ENCODE measurements around the gene DCXR.

DCXR gene

GRCh38 chr17:82013772-82014321, 23.6 kb downstream of the DCXR start:
- Histone ChIP-seq H3K36me3 (ENCODE audit: control insufficient read depth in 1 of 2, insufficient read depth in 2 of 2, low read depth in 1 of 2, low read length in 2 of 2) (peaks cover 12 to 84% of the 10 kb centered on the region in 2 experiments), H3K18ac (ENCODE audit: low read depth in 1 of 2, low read length in 2 of 2) (no peak overlapping the region), H2BK120ac (ENCODE audit: low read depth, low read length) (no peak overlapping the region), H3K27me3 (ENCODE audit: control insufficient read depth in 1 of 2, insufficient read depth in 1 of 2, low read length in 2 of 2) (no peaks in the 10 kb centered on the region), H2BK5ac (ENCODE audit: low read depth, low read length, poor library complexity, severe bottlenecking) (no peak overlapping the region), H3K79me1 (replicated peaks; ENCODE audit: low read length, poor library complexity, severe bottlenecking) (peaks cover 2% of the 10 kb centered on the region), H3K9ac (ENCODE audit: low read length) (no peak overlapping the region), H3K27ac (ENCODE audit: low read length, poor library complexity, severe bottlenecking) (no peak overlapping the region), H2AFZ (ENCODE audit: low read depth, low read length) (no peak overlapping the region), H3K4me2 (ENCODE audit: low read length, poor library complexity, severe bottlenecking) (no peak overlapping the region), H2AK5ac (ENCODE audit: low read length, severe bottlenecking) (no peak overlapping the region), H3K4me3 (ENCODE audit: insufficient read depth in 1 of 2, low read depth in 1 of 2, low read length in 2 of 2) (no peak overlapping the region), H2BK12ac (ENCODE audit: low read length in 2 of 2) (peak overlapping the region in 1 of 2 experiments; percentile 68), H3K9me3 (ENCODE audit: control insufficient read depth, low read length) (no peaks in the 10 kb centered on the region), H2BK15ac (ENCODE audit: low read depth, poor library complexity, severe bottlenecking) (no peak overlapping the region), H3K4ac (ENCODE audit: low read depth in 1 of 2, low read length in 2 of 2) (no peak overlapping the region), H4K8ac (ENCODE audit: low read length) (no peak overlapping the region), H4K91ac (ENCODE audit: low read length) (no peak overlapping the region), H3K14ac (ENCODE audit: low read length in 2 of 2) (no peak overlapping the region), H3K23ac (ENCODE audit: low read length in 2 of 2) (no peak overlapping the region), H3K4me1 (ENCODE audit: control insufficient read depth, insufficient read depth, low read depth, low read length) (peaks cover 14% of the 10 kb centered on the region)
- DNase-seq = no peak
- WGBS = 94% methylated on average over 16 of the region's 16 CpGs

GRCh38 chr17:82013341-82013740, 24.2 kb downstream of the DCXR start:
- no peak overlapping the region for H4K8ac ChIP-seq (ENCODE audit: low read length)
- H3K27me3 ChIP-seq (ENCODE audit: control insufficient read depth in 1 of 2, insufficient read depth in 1 of 2, low read length in 2 of 2) = no peaks in the 10 kb centered on the region
- no peak overlapping the region for H3K18ac ChIP-seq (ENCODE audit: low read depth in 1 of 2, low read length in 2 of 2)
- H2BK120ac ChIP-seq (ENCODE audit: low read depth, low read length) = no peak overlapping the region
- peaks cover 2% of the 10 kb centered on the region for H3K79me1 ChIP-seq (replicated peaks; ENCODE audit: low read length, poor library complexity, severe bottlenecking)
- H2BK12ac ChIP-seq (ENCODE audit: low read length in 2 of 2) = no peak overlapping the region
- peaks cover 17% of the 10 kb centered on the region for H3K4me1 ChIP-seq (ENCODE audit: control insufficient read depth, insufficient read depth, low read depth, low read length)
- no peak overlapping the region for H2AK5ac ChIP-seq (ENCODE audit: low read length, severe bottlenecking)
- 94% methylated on average over 22 of the region's 22 CpGs for WGBS
- H3K36me3 ChIP-seq (ENCODE audit: control insufficient read depth in 1 of 2, insufficient read depth in 2 of 2, low read depth in 1 of 2, low read length in 2 of 2) = peaks cover 7 to 84% of the 10 kb centered on the region in 2 experiments
- H2BK5ac ChIP-seq (ENCODE audit: low read depth, low read length, poor library complexity, severe bottlenecking) = no peak overlapping the region
- no peak overlapping the region for H2BK15ac ChIP-seq (ENCODE audit: low read depth, poor library complexity, severe bottlenecking)
- H2AFZ ChIP-seq (ENCODE audit: low read depth, low read length) = no peak overlapping the region
- no peak overlapping the region for H3K27ac ChIP-seq (ENCODE audit: low read length, poor library complexity, severe bottlenecking)
- no peak overlapping the region for H3K4me2 ChIP-seq (ENCODE audit: low read length, poor library complexity, severe bottlenecking)
- H3K14ac ChIP-seq (ENCODE audit: low read length in 2 of 2) = no peak overlapping the region
- no peaks in the 10 kb centered on the region for H3K9me3 ChIP-seq (ENCODE audit: control insufficient read depth, low read length)
- no peak overlapping the region for H3K4me3 ChIP-seq (ENCODE audit: insufficient read depth in 1 of 2, low read depth in 1 of 2, low read length in 2 of 2)
- no peak for DNase-seq
- H3K4ac ChIP-seq (ENCODE audit: low read depth in 1 of 2, low read length in 2 of 2) = no peak overlapping the region
- H4K91ac ChIP-seq (ENCODE audit: low read length) = no peak overlapping the region
- H3K23ac ChIP-seq (ENCODE audit: low read length in 2 of 2) = no peak overlapping the region
- no peak overlapping the region for H3K9ac ChIP-seq (ENCODE audit: low read length)

- Histone ChIP-seq H3K18ac (ENCODE audit: low read depth in 1 of 2, low read length in 2 of 2) (peak overlapping the region in 1 of 2 experiments; percentile 23), H3K4me2 (ENCODE audit: low read length, poor library complexity, severe bottlenecking) (no peak overlapping the region), H3K36me3 (ENCODE audit: control insufficient read depth in 1 of 2, insufficient read depth in 2 of 2, low read depth in 1 of 2, low read length in 2 of 2) (peaks cover 4 to 80% of the 10 kb centered on the region in 2 experiments), H2AK5ac (ENCODE audit: low read length, severe bottlenecking) (no peak overlapping the region), H3K4me1 (ENCODE audit: control insufficient read depth, insufficient read depth, low read depth, low read length) (peaks cover 20% of the 10 kb centered on the region), H3K79me1 (replicated peaks; ENCODE audit: low read length, poor library complexity, severe bottlenecking) (peaks cover 4% of the 10 kb centered on the region), H2BK12ac (ENCODE audit: low read length in 2 of 2) (peak overlapping the region in 1 of 2 experiments; percentile 31), H3K4ac (ENCODE audit: low read depth in 1 of 2, low read length in 2 of 2) (no peak overlapping the region), H4K8ac (ENCODE audit: low read length) (no peak overlapping the region), H3K27me3 (ENCODE audit: control insufficient read depth in 1 of 2, insufficient read depth in 1 of 2, low read length in 2 of 2) (no peaks in the 10 kb centered on the region), H2BK15ac (ENCODE audit: low read depth, poor library complexity, severe bottlenecking) (peak overlapping the region; percentile 9), H3K9ac (ENCODE audit: low read length) (no peak overlapping the region), H3K9me3 (ENCODE audit: control insufficient read depth, low read length) (no peaks in the 10 kb centered on the region), H2AFZ (ENCODE audit: low read depth, low read length) (no peak overlapping the region), H4K91ac (ENCODE audit: low read length) (peak overlapping the region; percentile 35), H2BK120ac (ENCODE audit: low read depth, low read length) (no peak overlapping the region), H3K4me3 (ENCODE audit: insufficient read depth in 1 of 2, low read depth in 1 of 2, low read length in 2 of 2) (no peak overlapping the region), H3K23ac (ENCODE audit: low read length in 2 of 2) (no peak overlapping the region), H3K14ac (ENCODE audit: low read length in 2 of 2) (no peak overlapping the region), H3K27ac (ENCODE audit: low read length, poor library complexity, severe bottlenecking) (no peak overlapping the region), H2BK5ac (ENCODE audit: low read depth, low read length, poor library complexity, severe bottlenecking) (no peak overlapping the region)
- DNase-seq = peak; percentile 26
- WGBS = 68% methylated on average over 13 of the region's 19 CpGs
These were observed 24.7 kb downstream of the DCXR start for GRCh38 chr17:82012640-82013295.

- DNase-seq = no peak
- Histone ChIP-seq H2AFZ (ENCODE audit: low read depth, low read length) (no peak overlapping the region), H2BK12ac (ENCODE audit: low read length in 2 of 2) (no peak overlapping the region), H3K36me3 (ENCODE audit: control insufficient read depth in 1 of 2, insufficient read depth in 2 of 2, low read depth in 1 of 2, low read length in 2 of 2) (peaks cover 2 to 75% of the 10 kb centered on the region in 2 experiments), H4K91ac (ENCODE audit: low read length) (peak overlapping the region; percentile 35), H3K4ac (ENCODE audit: low read depth in 1 of 2, low read length in 2 of 2) (no peak overlapping the region), H3K14ac (ENCODE audit: low read length in 2 of 2) (no peak overlapping the region), H2BK5ac (ENCODE audit: low read depth, low read length, poor library complexity, severe bottlenecking) (no peak overlapping the region), H2AK5ac (ENCODE audit: low read length, severe bottlenecking) (no peak overlapping the region), H4K8ac (ENCODE audit: low read length) (no peak overlapping the region), H2BK15ac (ENCODE audit: low read depth, poor library complexity, severe bottlenecking) (peak overlapping the region; percentile 9), H3K79me1 (replicated peaks; ENCODE audit: low read length, poor library complexity, severe bottlenecking) (peaks cover 4% of the 10 kb centered on the region), H3K4me1 (ENCODE audit: control insufficient read depth, insufficient read depth, low read depth, low read length) (peaks cover 25% of the 10 kb centered on the region), H3K27me3 (ENCODE audit: control insufficient read depth in 1 of 2, insufficient read depth in 1 of 2, low read length in 2 of 2) (no peaks in the 10 kb centered on the region), H2BK120ac (ENCODE audit: low read depth, low read length) (no peak overlapping the region), H3K9ac (ENCODE audit: low read length) (no peak overlapping the region), H3K4me2 (ENCODE audit: low read length, poor library complexity, severe bottlenecking) (no peak overlapping the region), H3K27ac (ENCODE audit: low read length, poor library complexity, severe bottlenecking) (no peak overlapping the region), H3K4me3 (ENCODE audit: insufficient read depth in 1 of 2, low read depth in 1 of 2, low read length in 2 of 2) (no peak overlapping the region), H3K18ac (ENCODE audit: low read depth in 1 of 2, low read length in 2 of 2) (peak overlapping the region in 1 of 2 experiments; percentile 23), H3K23ac (ENCODE audit: low read length in 2 of 2) (no peak overlapping the region), H3K9me3 (ENCODE audit: control insufficient read depth, low read length) (no peaks in the 10 kb centered on the region)
- 69% methylated on average over 19 of the region's 20 CpGs for WGBS
These were observed 25.2 kb downstream of the DCXR start for GRCh38 chr17:82012261-82012639.

All from mesenchymal stem cell (in vitro differentiated cells and primary cell).